NCI-H2081 treated with DMSO at 0.1 percent for 48 hours (cell line): ENCODE measurements around the gene NRG3.

ENCODE experiments used
- DNase-seq: peaks from one replicate; lab custom pipeline; 2025; lab: John Stamatoyannopoulos, UW

Gene NRG3

DNA sequence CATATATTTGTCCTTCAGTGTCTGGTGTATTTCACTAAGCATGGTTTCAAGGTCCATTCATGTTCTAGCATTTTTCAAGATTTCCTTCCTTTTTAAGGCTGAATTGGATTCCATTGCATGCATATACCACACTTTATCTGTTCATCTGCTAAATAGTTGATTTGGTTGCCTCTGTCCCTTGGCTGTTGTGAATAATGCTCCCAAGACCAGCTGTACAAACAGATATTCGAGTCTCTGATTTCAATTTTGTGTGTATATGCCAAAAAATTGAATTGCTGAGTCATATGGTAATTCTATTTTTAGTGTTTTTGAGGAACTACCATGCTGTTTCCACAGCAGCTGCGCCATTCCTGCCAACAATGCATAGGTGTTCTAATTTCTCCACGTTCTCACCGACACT, 216.4 kb downstream of the NRG3 start:
- no peak for DNase-seq

DNA sequence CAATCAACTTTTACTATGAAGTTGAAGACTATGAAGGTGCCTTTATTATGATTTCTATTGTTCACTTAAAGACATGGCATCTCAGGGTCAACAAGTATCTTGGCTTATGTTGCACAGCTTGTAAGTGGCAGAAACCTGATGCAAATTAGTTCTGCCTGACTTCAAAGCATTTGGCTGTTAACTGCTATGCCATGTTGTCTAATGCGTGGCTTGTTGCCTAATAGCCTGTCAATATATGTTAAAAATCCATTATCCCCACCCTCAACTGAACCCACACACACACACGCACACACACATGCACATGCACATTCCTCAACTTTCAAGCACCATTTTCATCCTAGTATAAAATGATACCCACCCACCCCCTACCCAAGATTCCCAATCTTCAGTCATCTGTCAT, 217.1 kb downstream of the NRG3 start:
- no peak for DNase-seq

DNA sequence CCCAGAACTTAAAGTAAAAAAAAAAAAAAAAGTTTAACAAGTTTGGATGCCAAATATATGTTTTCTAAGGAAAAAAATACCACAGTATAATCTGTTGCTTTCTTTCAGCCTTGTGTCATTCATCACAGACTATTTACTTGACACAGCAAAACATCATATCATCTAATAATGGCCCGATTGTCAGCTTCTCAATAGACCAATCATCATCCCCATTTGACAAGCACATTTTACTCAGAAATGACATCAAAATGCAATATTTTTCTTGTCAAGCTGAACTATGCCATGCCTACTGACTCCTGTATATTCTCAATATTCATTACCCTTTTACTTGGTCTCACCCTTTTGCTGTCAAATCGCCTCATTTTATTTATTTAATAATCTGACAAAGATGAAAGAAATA, 249.7 kb downstream of the NRG3 start:
- DNase-seq, result no peak

DNA sequence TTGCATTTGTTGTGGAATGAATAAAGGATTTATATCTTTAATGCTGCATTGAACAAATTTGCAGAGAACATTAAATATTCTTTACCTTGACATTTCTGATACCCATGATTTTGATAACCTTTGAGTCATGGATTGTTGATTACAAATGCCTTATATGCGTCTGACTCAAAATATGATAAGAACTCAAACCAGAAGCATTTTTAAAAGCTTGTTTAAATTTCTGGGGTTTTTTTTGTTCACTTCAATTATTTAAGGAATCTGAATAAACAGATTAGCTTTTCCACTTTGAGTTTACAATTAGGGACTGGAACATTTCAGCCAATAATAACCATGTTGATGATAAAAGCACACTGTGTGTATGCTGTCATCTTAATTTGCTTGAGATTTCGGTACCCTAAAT, 253.5 kb downstream of the NRG3 start:
- DNase-seq, result no peak

DNA sequence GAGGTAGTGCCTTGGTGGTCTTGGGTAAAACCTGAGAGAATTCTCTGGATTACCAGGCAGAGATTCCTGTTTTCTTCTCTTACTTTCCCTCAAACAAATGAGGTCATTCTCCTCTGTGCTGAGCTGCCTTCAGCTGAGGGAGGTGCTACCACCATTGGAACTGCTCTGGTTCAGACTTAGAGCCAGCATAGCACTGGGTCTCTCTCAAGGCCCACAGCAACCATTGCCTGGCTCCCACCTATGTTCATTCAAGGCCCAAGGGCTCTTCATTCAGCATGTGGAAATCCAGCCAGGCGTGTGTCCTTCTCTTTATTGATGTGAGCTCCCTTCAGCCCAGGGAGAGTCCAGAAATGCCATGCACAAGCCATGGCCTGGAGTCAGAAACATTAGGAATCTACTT, 261.1 kb downstream of the NRG3 start:
- no peak for DNase-seq

DNA sequence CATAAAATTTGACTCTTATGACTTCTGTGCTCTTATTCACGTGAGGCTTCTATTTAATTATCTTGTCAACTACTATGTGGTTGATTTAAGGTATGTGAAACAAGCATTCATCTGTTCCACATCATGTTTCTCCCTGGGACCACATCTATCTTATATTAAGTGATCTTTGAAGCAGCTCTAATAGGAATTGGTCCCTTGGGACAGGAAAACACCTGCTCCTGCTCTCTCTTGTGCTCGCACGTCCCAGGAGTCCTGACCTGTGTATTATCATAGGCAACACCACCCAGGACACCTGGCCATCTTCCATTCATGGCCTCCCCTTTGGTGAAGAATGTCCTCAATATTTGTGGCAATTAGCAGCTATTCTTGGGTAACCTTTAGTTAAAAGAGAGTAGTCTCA, 269.2 kb downstream of the NRG3 start:
- DNase-seq, result no peak

DNA sequence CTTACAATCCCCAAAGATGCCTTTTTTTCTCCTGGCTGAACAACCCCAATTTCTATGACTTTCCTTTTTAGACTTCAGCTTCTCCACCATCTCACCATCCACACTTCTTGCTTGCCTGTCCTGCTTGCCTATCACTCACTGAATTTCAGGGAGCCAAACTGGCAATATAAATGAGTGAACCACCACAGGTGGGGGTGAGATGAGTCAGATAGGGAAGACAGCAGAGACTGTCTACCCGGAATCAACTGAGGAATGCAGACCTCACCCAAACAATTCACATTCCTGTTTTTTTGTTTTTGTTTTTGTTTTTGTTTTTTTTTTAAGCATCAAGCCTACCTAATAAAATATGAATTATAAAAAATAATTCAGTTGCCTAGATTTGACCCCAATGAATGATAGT, 273.8 kb downstream of the NRG3 start:
- no peak for DNase-seq

DNA sequence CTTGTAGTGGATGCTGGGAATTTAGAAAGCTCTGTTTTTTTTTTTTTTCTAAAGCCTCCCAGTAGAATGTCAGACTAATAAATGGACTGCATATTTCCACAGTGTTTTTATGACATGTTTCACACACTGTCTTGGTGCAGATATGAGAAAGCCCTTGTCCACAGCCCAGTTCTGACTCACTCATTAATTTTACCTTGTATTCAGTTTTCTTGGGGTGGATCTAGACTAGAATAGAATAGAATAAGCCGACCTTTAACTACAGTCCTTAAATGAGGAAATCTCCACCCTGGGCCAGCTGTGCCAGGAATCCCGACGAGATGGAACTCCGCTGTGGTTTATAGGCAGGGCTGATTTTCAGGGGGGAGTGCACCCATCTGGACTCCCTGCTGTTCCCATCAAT, 274.7 kb downstream of the NRG3 start:
- DNase-seq, result no peak

DNA sequence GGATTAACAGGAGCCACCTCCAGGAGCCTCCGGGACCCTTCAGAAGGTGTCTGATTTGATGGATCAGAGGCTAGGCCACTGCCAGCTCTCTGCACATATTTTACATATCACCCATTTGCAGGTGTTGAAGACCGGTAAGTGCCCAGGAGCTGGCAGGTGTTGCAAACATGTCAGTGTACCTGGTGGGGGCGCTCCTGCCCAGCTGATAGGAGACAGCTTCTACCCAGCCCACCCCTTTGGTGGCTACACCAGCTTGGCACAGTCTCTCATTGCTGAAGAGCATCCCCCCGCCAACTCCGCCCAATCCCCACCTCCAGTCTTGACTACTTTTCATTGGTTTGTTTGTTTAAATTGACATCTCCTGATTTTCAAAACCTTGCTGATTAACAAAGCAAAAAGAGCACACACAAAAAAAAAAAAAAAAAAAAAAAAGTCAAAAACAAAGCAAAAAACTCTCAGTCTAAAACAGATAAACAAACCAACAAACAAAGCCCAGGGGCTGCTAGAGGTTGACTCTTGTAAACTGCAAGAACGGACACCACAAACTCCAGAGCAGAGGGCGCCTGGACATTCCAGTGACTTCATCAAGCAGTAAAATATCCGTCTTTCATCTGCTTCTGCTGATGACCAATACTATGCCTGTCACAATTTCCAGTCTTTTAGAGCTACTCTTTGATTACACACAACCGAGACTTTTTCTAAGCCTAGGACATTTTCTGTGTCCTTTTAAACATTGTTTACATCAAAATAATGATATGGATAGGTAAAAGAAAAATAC, 275.3 kb downstream of the NRG3 start:
- DNase-seq, result peak; percentile 3

DNA sequence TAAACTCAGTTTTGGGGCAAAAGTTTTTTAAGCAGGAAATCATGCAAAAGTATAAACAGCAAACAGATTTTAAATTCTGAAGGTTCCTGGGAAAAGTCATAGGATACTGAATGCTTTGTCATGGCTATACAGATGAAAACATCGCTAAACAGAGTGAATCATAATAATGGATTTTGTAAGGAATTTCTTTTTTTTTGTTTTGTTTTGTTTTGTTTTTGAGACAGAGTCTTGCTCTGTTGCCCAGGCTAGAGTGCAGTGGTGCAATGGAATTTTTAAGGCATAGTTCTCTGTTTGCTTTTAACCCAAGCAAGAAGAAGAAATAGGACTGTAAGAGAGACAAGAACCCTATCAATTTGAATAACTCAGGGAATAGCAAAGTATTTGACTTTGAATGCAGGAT, 285.3 kb downstream of the NRG3 start:
- no peak for DNase-seq

DNA sequence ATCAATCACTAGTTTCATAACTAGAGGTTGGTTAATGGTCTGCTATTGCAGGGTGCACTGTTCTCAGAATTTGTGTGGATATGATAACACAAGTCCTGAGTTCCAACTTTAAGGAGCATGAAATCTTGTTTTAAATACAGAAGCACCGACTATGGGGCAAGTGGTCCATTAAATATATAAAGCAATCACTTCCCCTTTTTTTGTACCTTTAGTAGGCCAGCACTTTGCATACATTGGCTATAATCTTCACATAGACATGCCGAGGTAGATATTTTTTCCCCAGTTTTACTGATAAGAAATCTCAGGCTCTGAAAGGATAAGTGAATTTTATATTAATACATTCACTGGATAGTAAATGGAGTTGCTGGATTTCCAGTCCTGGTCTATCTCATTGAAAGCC, 286.3 kb downstream of the NRG3 start:
- DNase-seq, result no peak

DNA sequence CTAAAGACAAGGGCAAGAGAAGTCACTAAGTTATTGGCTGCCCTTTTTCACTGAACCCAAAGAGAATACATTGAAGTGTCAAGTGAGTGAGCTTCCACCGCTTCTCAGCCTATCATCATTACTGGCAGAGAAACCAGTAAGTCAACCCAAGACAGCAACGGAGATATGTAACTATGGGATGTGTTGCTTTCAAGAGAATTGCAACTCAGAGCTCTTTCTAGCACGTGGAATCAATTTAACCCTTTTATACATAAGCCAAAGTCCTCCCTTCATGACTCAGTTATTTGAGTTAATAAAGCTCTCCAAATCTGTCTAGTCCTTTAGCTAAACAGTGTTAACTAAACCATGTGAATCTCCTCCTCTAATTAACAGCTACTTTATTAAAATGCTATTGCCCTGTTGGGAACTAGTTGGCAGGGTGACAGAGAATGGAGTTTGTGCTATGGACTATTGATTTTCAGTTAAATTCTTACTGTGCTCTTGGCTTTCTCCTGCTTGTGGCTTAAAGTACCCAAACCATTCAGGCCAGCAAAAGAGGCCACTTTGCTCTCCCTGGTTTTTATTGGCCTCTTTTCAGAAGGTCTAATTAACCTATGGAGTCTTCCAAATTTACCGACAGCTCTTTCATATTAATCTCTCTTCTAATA, 287.7 kb downstream of the NRG3 start:
- DNase-seq, result no peak

DNA sequence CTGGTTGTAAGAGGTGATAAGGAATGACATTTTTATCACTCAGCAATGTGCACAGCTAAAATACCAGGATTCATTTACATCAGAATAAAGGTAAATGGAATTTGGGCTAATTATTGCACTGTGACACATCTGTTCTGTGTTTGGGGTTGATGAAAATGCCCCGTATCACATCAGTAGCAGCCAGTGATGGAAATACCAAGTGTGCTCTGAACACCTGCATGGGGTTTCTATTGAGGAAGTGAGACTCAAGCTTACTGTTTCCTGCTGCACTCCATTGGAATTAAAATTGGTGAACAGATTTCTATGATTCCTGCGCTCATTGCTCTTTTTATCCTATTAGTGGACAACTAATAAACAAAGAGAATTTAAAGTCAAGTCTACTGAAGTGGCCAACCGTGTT, 296.9 kb downstream of the NRG3 start:
- DNase-seq, result no peak

DNA sequence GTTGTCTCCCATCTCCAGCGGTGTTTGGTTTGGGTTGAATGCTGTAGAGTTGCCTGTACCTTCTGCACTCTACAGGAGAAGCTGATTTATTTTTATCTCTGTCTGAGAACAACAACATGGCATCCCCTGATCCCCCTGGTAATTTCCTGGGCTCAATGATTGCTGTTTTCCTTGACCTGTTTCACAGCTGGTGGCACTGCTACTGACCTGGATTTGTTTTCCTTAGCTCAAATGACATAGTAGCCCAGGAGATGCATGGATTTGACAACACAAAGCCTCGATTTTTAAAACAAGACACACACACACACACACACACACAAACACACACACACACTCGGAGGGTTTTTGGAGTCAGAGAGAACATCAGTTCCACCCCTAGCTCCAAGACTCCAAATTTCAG, 301.6 kb downstream of the NRG3 start:
- DNase-seq, result no peak

DNA sequence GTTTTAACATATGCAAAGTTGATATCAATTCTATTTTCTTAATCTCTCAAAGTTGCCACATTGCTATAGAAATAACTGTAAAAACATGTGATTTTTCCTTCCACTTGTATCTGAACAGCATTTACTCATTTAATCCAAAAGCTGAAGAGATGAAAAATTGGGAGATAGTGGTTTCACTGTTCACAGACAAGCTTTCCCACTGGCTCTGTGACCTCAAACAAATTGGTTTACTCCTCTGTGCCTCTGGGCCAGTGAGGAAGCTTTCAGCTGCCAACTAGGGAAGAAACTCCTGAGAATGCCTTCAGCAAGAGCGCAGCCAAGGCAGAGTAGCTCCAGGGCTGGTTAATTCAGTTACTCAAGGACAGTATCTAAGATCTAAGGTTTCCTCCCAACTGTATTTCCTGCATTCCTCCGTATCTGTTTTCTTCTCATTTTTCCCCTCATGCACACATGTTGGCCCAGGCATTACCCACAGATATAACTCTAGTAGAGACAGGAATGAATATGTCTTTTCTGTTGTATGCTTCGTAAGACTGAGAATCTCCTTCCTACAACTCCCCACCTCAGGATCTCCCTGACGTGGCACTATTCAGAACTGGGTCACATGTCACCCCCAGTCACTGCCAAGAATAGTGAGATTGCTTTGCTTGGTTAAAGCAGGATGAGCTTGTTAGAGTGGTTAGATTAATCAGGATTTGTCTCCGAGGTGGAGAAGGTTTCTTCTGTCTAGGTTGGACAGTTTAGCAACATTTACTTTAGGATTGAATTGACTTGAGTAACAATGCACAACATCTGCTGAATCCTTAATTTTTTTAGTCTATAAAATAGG, 315.7 kb downstream of the NRG3 start:
- no peak for DNase-seq

DNA sequence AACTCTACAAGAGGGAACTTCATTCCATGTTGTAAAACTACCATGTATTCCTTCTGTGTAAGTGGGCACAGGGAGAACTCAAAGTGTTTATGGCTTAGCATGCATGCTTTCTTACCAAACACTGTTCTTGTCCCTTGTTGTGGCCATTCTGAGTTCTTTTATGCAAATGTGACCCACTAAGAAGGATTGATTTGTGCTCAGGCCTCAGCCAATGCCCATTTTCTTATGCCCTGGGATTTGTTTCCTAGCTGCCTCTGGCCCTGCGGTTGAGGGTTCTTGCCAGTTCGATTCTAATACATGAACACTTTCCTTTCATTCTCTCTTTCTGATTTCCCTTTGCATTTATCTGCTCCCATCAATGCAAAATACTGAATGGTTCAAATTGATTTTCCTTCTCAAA, 316.7 kb downstream of the NRG3 start:
- no peak for DNase-seq

DNA sequence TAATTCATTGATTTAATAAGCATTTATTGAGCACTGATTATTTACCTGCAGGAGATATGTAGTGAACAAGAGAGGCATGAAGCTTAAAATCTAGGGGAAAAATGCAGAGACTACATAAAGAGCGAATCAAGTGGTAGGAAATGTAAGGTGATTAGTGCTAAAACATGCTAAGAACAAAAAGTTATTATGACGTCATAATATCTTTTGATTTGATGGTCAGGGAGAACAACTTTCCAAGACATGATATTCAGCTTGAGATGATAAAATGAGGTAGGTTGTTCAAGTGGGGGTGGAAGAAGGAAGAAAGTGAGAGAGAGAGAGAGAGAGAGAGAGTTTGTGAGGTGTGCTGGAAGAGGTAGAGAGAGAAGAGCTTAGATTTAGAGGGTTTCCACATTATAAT, 317.7 kb downstream of the NRG3 start:
- DNase-seq, result no peak

DNA sequence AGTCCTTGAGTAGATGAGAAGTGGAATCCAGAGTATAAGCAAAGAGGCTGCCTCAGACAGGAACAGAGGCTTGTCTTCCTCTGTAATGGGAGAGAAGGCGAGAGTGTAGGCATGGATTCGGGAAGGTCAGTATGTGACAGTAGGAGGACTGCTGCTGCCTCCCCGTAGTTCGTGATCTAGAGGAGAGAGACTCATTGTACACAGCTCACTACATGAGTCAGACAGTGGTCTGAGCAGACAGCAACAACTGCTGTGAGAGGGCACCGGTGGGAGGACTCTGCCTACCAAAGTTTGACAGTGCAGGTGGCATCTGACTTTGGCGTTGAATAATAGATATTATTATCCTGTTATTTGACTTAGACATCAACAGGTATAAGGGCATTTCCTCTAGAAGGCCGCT, 319.4 kb downstream of the NRG3 start:
- DNase-seq, result no peak

DNA sequence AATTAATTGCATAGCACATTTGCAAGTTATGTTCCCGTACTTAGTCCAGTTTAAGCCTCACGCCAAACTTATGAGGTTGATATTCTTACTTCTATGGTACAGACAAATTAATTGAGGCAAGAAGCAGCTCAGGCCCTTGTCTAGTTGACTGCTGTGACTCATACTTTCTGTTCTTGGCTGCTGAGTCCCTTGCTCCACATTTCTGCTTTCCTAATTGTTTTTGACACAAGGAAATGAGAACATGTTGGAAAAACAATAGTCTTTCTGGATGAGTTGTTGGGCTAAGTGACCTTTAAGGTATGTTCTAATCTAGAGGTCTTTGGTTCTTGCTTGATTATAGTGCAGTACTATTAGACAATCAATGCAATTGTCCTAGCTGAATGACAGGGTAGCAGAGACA, 331.8 kb downstream of the NRG3 start:
- no peak for DNase-seq

DNA sequence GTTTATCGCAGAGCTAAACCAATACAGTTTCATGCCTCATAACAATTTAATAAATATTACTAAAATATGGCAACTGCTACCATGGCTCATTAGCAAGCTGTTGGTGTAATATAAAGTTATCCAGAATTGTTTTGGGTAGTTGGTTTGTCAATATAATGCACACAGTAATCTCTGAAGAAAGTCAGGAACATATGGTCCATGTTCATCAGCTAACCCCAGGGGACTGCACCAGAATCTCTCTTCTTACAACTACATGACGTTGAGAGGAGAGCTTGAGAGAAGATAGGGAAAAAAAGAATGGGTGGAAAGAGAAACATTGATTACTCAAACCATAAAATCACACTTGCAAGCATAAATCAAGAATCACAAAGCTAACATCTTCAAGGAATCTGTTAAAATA, 333.7 kb downstream of the NRG3 start:
- no peak for DNase-seq

DNA sequence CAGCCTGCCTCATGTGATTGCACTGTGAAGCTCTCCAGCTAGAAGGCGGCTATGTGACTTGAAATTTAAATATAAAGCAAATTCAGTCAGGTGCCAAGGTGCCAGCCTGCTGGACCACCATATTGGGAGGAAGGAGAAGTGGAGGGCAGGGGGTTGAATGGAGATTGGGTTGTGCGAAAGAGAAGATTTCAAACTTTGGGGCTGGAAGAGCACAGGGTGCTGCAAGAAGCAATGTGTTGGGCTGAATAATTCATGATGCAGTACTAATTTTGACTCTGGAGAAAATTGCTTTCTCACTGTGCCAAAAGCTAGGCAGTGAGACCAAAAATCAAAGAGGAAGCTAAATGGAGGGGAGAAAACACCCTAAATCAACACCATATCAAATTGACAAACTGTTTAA, 335.3 kb downstream of the NRG3 start:
- DNase-seq, result no peak

DNA sequence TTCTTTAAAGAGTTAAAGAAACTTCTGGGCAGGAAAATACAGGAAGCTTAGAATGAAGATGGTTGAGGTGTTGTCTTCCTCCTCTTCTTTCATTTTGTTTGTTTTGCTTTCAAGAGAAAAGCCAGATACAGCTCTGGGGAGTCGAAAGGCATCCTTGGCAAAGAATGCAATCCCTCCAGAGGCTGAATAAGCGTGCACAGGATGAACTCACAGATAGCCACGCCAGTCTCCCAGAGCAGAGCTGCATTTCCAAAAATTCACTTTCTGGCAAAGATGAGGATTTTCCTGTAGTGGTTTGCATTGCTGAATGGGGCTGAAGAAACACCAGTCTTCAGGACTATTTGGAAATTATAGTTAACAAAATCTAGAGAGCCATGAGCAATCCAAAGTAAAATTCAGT, 336.4 kb downstream of the NRG3 start:
- no peak for DNase-seq

DNA sequence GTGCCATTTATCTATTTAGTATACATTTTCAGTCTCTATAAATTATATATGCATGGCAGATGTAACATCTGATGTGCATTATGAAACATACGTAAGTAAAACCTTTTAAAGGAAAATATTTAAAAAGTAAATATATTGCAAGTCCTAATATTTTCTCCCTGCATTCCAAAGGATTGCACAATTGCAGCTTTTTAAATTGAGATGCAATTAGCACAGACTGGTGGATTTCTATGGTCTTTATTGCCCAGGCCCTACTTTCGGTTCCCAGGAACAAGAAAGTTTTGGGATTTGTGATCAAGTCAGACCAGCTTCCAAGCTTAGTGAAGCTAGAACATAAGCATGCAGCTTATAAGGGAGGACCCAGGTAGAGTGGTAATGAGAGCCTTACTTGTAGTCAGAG, 337.8 kb downstream of the NRG3 start:
- DNase-seq, result no peak
